Fibroblast of lung (primary cell): ENCODE measurements around the gene DTD1. TPM values are rescaled to one million over a fixed set of nuclear protein-coding genes. Genes with fewer than 3 reads are reported as not detected.

ENCODE experiments used
- DNase-seq, 2 donors: peaks; one replicate each; pipeline versions ENCODE4 v3.0.0 to v3.0.0-alpha.2; 2010; ENCODE audit warnings: low read depth in 2 of 2
- H2AFZ ChIP-seq: 2 replicates; pipeline ENCODE4 v1.5.1; 2012; ENCODE audit warnings: low read length, control low read depth, inconsistent platforms
- H3K27ac ChIP-seq: 2 replicates; pipeline ENCODE4 v1.5.1; 2011; ENCODE audit warnings: low read length, control low read depth; ENCODE audit not compliant: insufficient read depth
- H3K27me3 ChIP-seq: 2 replicates; pipeline ENCODE4 v1.5.1; 2011; ENCODE audit warnings: mild to moderate bottlenecking, low read length; ENCODE audit not compliant: control insufficient read depth, insufficient read depth
- H3K36me3 ChIP-seq: 2 replicates; pipeline ENCODE4 v1.5.1; 2011; ENCODE audit warnings: low read length; ENCODE audit not compliant: control insufficient read depth, insufficient read depth
- H3K4me1 ChIP-seq: 2 replicates; pipeline ENCODE4 v1.5.1; 2011; ENCODE audit warnings: low read length; ENCODE audit not compliant: control insufficient read depth, insufficient read depth; ENCODE audit errors: extremely low read depth
- H3K4me2 ChIP-seq: 2 replicates; pipeline ENCODE4 v1.5.1; 2011; ENCODE audit warnings: low read length, control low read depth; ENCODE audit not compliant: insufficient read depth; ENCODE audit errors: extremely low read depth
- H3K4me3 ChIP-seq, 4 experiments: fragments of 200-600 bp in 1 of 4; sonication (generic) in 1 of 4; replicated peaks in 1 of 4; 2 replicates each; pipeline ENCODE4 v1.5.1; 2011 to 2016; ENCODE audit warnings: low read length in 4 of 4, low read depth in 3 of 4, mild to moderate bottlenecking in 3 of 4, control low read depth in 2 of 4, inconsistent platforms in 1 of 4, mixed read lengths in 1 of 4; ENCODE audit not compliant: insufficient read depth in 1 of 4; ENCODE audit errors: control extremely low read depth in 1 of 4
- H3K79me2 ChIP-seq: 2 replicates; pipeline ENCODE4 v1.5.1; 2012; ENCODE audit warnings: mild to moderate bottlenecking, low read length, inconsistent platforms; ENCODE audit not compliant: control insufficient read depth, insufficient read depth
- H3K9ac ChIP-seq: 2 replicates; pipeline ENCODE4 v1.5.1; 2011; ENCODE audit warnings: mild to moderate bottlenecking, low read length, control low read depth; ENCODE audit not compliant: insufficient read depth
- H3K9me3 ChIP-seq: 2 replicates; pipeline ENCODE4 v1.5.1; 2012; ENCODE audit warnings: low read depth, low read length; ENCODE audit not compliant: control insufficient read depth, insufficient read depth
- H4K20me1 ChIP-seq: 2 replicates; pipeline ENCODE4 v1.5.1; 2011; ENCODE audit warnings: low read length; ENCODE audit not compliant: control insufficient read depth, insufficient read depth; ENCODE audit errors: extremely low read depth
- CTCF ChIP-seq, 2 donors: IDR thresholded peaks in 1 of 2; conservative IDR thresholded peaks in 1 of 2; 1 replicate in 1 of 2; 2 replicates in 1 of 2; pipeline ENCODE4 v1.5.1; 2011 to 2012; ENCODE audit warnings: low read length in 2 of 2, control low read depth in 1 of 2, inconsistent platforms in 1 of 2, low read depth in 1 of 2, mild to moderate bottlenecking in 1 of 2
- EZH2 ChIP-seq: IDR thresholded peaks from 2 replicates; pipeline ENCODE4 v1.5.1; 2012; ENCODE audit warnings: low read length, control low read depth, mild to moderate bottlenecking; ENCODE audit errors: missing control alignments
- polyA plus RNA-seq, 2 donors: library from polyadenylated mRNA; depleted of rRNA in 1 of 2; stranded (reverse) in 1 of 2; unstranded in 1 of 2; fragments of >200 nt; gene quantifications; 2 replicates each; pipeline ENCODE4 v1.2.1, GENCODE V29; 2011 to 2012; ENCODE audit warnings: missing spikeins in 1 of 2
- total RNA-seq: library from RNA; depleted of rRNA; stranded (reverse); fragments of >200 nt; gene quantifications from 2 replicates; pipeline ENCODE4 v1.2.1, GENCODE V29; 2014

DTD1 gene
- total and polyA plus RNA-seq, 2 donors (not counting 1 experiment from before 2014, with no cell fraction given) = 60.8 to 71.0 TPM

GRCh38 chr20:18712131-18712530 is 124.3 kb downstream of the DTD1 start:
- Histone ChIP-seq H3K27me3 (no peaks in the 10 kb centered on the region), H3K27ac (no peak overlapping the region), H3K9ac (no peak overlapping the region), H4K20me1 (no peaks in the 10 kb centered on the region), H3K4me1 (no peaks in the 10 kb centered on the region), H3K9me3 (no peaks in the 10 kb centered on the region), H3K79me2 (no peaks in the 10 kb centered on the region), H3K4me3 (no peak overlapping the region), H3K36me3 (no peaks in the 10 kb centered on the region), H3K4me2 (no peak overlapping the region), H2AFZ (no peak overlapping the region)
- TF ChIP-seq CTCF (conservative IDR thresholded peaks at IDR 0.05 in 1 of 2, IDR thresholded peaks at IDR 0.05 in 1 of 2; ENCODE audit: low read depth in 1 of 2, low read length in 2 of 2) = no peak
- no peak for TF ChIP-seq EZH2
- DNase-seq = no peak

GRCh38 chr20:18712882-18713281 is 125.0 kb downstream of the DTD1 start:
- no peak for DNase-seq
- TF ChIP-seq CTCF (conservative IDR thresholded peaks at IDR 0.05 in 1 of 2, IDR thresholded peaks at IDR 0.05 in 1 of 2; ENCODE audit: low read depth in 1 of 2, low read length in 2 of 2) (no peak), EZH2 (no peak)
- no peak overlapping the region for H3K4me2 ChIP-seq
- H2AFZ ChIP-seq = no peak overlapping the region
- no peaks in the 10 kb centered on the region for H4K20me1 ChIP-seq
- no peak overlapping the region for H3K27ac ChIP-seq
- H3K4me1 ChIP-seq = no peaks in the 10 kb centered on the region
- H3K36me3 ChIP-seq = no peaks in the 10 kb centered on the region
- H3K9ac ChIP-seq = no peak overlapping the region
- no peaks in the 10 kb centered on the region for H3K9me3 ChIP-seq
- no peaks in the 10 kb centered on the region for H3K27me3 ChIP-seq
- no peaks in the 10 kb centered on the region for H3K79me2 ChIP-seq
- no peak overlapping the region for H3K4me3 ChIP-seq

- no peak for DNase-seq
- Histone ChIP-seq H3K4me1 (no peaks in the 10 kb centered on the region), H3K79me2 (no peaks in the 10 kb centered on the region), H3K27ac (no peak overlapping the region), H3K9ac (no peak overlapping the region), H4K20me1 (no peaks in the 10 kb centered on the region), H3K9me3 (no peaks in the 10 kb centered on the region), H3K27me3 (no peaks in the 10 kb centered on the region), H3K36me3 (no peaks in the 10 kb centered on the region), H2AFZ (no peak overlapping the region), H3K4me3 (no peak overlapping the region), H3K4me2 (no peak overlapping the region)
- TF ChIP-seq EZH2 (no peak), CTCF (conservative IDR thresholded peaks at IDR 0.05 in 1 of 2, IDR thresholded peaks at IDR 0.05 in 1 of 2; ENCODE audit: low read depth in 1 of 2, low read length in 2 of 2) (no peak)
Measured at GRCh38 chr20:18715564-18715963, 127.7 kb downstream of the DTD1 start.
